Activated gamma-delta T cell (primary cell): ENCODE results near the gene MRM2.

Source experiments
- DNase-seq: peaks from one replicate; lab custom pipeline; 2025; lab: John Stamatoyannopoulos, UW

The MRM2 gene

DNA sequence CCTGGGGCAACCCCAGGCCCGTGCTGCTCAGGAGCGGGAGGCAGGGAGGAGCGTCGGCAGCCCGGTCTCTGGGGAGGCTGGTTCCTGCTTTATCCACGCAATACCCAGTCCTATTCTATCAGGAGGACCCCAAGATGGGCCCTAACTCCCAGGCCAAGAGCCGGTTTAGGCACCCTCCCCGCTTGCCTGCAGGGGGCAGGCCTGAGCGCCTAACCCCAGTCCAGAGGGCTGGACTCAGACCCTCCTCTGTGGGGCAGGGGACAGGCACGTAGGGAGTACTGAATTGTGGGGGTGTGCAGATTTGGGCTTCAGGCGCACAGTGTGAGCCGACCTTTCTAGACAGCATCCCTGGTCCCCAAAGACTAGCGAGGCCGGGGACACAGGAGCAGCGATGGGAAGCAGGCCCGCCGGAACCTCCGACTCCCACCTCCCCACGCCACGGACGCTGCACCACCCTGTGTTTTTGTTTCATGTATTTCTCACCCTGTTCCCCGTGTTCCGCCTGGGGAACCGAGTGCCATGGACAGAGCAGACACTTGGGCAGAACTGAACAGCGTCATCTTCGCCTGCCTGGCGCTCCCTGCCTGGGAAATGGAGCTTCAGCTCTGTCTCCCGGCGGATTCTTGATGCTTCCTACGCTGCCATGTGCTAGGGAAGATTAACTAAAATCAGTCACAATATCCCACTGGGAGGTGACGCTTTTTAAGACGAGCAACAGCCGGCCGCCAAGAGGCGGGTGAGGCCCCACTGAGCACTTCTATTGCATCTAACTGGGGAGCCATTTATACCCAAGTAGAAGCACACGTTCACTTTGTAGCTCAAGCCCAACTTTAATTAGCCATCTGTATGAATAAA lies 5.4 kb upstream of the MRM2 start:
- DNase-seq, result no peak

DNA sequence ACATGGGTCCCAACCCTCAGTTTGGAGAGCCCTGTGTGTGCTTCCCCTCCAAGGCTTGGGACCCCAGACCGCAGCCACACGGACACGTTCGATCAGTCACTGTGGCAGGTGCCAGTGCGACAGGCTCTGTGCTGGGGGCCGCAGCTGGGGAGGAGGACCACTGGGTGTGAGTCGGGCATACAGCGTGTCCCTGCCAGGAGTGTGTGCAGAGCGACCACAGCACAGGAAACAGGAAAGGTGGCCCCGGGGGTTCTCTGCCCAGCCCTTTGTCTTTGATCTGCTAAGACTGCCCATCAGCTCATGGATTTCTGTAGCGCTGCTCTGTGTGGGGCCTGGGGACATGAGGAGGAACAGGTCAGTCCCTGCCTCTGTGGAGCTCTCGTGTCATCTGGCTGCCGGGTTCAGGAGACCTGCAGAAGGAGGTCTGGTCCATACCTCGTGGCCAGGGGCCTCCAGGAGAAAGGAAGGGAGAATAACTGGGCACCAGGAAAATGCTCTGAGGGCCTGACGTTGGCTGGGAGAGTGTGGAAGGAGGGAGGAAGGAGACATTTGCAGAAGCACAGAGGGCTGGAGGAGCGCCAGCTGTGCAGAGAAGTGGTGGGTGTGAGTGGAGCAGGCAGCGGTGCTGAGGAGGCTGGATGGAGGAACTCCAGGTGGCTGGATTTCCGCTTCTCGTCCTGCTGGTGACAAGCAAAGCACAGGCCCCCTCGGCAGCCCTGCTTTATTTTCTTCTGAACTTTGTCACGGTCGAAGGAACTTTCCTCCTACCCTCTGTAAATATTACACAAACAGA lies 4.1 kb upstream of the MRM2 start:
- no peak for DNase-seq

DNA sequence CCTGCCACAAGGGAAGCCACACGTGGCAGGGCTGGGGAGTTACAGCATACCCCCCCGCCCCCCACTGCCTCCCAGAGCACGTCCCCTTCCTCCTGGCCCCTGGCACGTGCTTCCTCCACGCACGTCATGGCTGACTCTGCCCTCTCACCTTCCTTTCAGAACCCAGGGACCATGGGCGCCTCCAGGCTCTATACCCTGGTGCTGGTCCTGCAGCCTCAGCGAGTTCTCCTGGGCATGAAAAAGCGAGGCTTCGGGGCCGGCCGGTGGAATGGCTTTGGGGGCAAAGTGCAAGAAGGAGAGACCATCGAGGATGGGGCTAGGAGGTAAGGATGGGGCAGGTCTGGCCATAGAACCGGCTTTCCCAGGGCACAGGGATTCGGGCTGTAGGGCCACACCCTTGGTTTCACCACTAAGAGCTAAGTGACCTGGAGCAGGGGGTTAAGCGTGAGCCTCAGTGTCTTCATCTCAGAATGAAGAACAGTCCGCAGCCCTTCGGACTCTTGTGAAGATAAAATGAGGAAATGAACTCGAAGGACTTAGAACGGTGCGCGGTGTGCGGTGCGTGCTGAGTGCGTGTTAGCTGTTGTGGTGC lies 2.5 kb upstream of the MRM2 start:
- no peak for DNase-seq

DNA sequence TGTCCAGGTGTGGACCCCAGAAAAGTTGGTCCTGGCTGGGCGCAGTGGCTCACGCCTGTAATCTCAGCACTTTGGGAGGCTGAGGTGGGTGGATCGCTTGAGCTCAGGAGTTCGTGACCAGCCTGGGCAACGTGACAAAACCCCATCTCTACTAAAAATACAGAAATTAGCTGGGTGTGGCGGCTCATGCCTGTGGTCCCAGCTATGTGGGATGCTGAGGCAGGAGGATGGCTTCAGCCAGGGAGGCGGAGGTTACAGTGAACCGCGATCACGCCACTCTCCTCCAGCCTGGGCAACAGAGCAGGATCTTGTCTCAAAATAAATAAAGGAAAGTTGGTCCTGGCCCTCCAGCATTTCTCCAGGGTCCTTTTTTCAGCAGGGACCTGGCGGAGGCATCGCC lies 1.5 kb upstream of the MRM2 start:
- DNase-seq, result no peak

DNA sequence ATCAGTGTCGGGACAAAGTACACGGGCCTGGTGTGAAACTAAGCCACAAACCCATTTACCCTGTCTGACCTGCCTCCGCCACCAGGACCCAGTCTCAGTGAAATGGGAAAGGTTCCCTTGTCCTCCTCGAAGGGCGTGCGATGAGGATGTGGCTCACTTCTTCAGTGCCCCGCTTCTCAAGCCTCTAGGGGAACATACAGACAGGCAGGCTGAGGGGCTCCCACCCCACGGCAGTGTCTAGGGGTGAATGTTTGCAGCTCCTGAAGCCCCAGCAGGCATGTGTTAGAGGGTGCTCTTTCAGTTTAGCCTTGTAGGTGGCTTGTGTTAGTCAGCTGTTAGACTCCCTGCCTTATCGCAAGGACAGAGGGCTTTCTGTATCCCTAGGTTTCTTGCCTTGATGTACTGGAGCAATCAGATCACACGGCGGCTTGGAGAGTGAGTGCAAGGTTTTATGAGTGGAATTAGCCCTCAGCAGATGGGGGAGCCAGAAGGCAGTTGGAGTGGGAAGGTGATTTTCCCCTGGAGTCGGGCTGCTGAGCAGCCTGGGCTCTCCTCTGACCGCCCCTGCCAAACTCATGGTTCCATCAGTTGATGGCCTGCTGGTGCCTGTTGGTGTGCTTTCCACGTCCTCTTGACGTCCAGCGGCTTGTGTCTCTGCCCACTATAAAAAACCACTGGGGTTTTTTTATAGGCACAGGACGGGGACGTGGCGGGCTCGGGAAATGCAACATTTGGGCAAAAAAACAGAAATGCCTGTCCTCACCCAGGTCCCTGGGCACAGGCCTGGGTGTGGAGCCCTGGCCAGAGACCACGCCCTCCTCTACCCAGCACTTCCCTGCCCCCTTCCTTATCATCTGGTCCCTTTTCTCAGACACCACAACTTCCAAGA lies 780 bp upstream of the MRM2 start:
- DNase-seq, result no peak

DNA sequence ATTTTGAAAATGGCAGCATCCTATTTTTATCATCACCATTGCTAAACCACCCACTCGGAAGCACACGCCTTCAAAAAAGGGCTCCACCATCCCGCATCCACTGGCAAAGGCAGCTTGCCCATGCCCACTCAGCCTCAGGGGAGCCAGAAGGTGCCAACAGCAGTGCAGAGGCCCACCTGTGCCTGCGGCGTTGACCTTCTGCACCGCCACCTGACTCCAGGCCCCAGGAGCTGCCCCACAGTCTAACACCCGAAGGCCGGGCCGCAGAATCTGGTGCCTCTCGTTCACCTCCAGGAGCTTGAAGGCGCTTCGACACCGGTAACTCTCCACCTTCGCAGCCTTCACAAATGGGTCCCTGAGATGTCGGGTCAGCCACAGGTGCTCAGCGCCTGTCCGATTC lies 2.8 kb downstream of the MRM2 start:
- DNase-seq, result no peak

DNA sequence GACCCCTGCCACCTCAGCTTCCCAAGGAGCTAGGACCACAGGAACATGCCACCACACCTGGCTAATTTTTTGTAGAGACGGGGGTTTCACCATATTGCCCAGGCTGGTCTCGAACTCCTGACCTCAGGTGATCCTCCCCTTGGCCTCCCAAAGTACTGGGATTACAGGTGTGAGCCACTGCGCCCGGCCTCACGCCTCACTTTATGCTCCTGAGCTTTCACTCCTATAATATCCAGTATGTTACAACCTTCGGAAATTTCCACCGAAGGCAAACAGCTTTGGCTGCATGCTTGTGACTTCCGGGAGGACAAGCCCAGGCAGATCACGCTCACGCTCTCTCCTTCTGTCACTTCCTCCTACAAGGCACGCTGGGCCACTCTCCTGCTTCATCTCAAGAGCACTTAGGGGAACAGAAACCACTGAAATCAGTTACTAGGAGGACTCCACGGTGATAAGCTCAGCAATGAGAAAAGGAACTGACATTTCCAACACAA lies 4.8 kb downstream of the MRM2 start:
- no peak for DNase-seq

DNA sequence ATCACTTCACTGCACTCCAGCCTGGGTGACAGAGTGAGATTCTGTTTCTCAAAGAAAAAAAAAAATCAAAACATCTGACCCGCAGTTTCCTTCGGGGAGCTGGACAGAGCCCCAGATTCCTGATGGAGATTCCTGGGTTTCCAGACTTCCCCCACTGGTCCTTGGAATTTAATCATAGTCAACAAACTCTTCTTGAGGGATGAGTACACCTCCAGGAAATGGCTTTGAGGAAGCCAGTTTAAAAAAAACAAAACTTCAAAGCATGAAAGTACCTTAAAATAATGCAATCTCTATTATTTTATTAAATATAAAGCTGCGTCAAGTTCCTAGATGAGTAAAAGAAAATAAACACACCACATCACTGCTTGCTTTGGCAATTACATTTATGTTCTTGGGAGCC lies 8.1 kb downstream of the MRM2 start:
- DNase-seq, result no peak

DNA sequence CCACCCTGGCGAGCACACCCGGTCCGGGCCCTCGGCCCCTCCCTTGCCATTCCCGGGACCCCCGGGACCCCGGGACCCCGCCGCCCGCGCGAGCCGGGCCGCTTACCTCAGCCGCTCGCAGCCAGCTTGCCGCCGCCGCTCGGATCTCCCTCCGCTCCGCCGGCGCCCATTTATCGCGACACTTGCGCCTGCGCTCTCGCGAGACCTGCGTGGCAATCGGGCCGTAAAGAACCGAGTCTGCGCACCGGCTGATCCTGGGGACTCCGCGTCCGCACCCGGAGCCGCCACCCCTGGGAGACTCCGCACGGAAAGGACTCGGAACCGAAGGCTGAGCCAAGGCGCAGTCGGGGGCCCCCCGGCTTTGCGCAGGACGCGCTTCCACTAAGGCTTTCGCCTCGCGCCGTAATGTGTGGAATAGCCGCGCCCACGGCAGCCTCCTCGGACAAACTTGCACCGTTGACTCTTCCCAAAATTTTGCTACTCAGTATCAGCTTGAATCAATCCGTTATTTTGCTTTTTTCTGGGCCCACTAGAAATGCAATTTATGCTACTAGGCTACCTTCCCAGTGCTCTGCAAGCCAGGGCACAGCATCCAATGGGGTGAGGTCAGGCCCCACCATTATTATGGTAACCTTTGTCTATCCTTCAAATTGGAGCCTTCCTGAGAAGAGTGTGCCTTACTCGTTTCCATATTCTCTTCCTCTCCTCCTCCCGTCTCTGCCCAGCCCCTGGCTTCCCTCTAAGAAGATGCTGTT lies 9.1 kb downstream of the MRM2 start, which contains the start of gene MAD1L1:
TSS of gene MAD1L1 (minus strand) at position 180 of the 755 bp plus-strand sequence. CDS start 2,812 bp downstream, outside the sequence.
- DNase-seq, result peak; percentile 80

DNA sequence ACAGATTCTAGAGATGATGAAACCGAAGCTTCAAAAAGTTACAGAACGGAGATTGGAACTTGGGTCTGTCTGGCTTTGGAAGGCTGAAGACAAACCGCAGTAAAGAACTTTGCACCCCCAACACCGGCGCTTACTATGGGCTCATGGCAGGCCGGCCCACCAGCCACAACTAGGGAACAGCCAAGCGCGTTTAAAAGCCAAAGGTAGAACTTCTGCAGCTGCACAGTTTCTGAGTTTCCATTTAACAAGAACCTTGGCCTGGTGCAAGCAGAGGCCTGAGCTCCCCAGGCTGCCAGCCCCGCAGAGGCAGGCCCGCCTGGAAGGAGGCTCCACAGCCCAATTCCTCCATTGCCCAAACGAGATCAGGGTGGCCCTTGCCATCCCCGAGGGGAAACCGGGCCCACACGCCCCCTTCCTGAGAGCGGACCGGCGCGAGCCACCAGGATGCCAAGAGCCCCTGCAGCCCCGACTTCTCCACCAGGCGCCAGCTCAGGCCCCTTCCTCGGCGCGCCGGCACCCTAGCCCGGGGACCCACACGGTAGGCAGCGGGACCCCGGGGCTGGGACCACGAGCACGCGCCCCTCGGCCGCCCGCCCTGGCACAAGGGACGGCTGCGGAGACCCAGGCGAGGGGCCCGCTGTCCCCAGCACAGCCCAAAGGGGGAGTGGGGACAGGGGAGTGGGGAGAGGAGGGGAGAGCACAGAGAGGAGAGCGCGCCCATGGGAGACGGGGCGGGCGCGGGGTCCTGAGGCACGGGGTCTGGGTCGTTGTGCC lies 9.8 kb downstream of the MRM2 start:
- DNase-seq, result no peak

DNA sequence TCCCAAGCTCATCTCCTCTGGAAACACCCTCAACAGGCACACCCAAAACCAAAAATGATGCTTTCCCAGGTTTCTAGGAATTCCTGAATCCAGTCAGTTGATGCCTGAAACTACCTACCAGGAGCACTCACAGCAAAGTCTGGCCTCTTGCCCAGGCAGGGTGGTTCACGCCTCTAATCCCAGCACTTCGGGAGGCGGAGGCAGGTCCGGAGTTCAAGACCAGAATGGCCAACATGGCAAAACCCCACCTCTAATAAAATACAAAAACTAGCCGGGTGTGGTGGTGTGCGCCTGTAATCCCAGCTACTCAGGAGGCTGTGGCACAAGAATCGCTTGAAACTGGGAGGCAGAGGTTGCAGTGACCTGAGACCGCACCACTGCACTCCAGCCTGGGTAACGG lies 11.1 kb downstream of the MRM2 start:
- no peak for DNase-seq

DNA sequence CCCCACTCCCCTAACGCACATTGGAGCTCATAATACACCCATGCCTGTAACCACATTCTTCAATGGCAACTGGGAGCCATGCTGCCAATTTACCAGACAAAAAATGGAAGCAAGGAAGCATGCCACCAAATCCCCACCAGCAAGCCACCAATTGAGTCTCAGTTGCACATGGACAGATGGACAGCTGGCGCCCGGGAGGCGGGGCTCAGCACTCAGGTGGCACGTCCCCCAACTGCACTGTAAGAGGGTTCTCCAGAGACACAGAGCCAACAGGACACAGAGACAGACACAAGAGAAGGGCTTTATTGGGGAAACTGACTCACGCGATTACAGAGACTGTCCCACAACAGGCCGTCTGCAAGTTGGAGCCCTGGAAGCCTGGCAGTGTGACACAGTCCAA lies 11.8 kb downstream of the MRM2 start:
- DNase-seq, result no peak

DNA sequence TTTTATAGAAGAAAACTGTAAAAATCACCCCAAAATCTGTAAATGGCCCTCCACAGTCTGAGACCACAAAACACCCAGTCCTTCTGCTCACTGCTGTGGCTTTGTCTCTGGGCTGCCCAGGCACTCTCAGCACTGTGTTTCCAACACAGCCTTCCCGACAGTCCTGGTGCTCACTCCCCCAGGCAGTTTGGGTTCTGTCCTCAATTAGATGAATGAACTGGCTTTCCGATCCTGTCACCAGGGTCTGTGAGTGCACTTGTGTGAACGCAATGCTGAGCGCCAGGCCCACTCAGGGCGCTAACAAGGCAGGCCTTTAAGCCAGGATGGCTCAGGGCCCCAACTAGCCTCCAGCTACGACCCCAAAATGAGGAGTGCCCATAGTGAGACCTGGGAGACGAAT lies 12.5 kb downstream of the MRM2 start:
- no peak for DNase-seq

DNA sequence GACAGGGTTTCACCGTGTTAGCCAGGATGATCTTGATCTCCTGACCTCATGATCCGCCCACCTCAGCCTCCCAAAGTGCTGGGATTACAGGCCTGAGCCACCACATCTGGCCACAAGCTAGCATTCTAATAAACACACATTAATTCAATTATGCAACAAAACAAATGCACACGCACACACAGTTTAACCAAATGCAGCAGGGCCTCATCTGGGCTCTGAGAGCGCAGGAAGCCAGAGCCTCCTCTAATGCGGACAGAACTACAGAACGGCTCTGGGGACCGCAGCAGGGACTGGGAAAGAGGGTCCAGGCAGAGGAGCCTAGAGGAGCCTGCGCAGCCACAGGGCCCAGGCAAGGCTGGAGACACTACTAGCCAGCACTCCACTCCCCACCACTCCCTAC lies 13.1 kb downstream of the MRM2 start:
- no peak for DNase-seq

DNA sequence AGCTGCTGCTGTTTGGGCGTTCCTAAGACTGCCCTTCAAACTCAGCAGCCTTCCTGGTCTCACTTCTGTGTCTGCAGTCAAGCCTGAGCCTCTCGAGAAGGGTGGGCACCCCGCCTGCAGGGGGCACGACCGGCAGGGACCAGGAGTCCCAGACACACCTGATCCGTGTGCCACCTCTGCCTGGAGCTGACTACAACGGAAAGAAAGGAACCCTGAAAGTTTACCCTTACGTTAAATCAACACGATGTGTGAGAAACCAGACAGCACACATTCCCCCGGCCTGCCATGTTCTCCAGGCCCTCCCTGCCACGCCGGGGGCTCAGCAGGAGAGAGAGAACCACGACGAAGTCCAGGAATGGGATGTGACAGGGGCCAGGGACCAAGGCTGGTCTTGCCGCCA lies 14.3 kb downstream of the MRM2 start:
- no peak for DNase-seq

DNA sequence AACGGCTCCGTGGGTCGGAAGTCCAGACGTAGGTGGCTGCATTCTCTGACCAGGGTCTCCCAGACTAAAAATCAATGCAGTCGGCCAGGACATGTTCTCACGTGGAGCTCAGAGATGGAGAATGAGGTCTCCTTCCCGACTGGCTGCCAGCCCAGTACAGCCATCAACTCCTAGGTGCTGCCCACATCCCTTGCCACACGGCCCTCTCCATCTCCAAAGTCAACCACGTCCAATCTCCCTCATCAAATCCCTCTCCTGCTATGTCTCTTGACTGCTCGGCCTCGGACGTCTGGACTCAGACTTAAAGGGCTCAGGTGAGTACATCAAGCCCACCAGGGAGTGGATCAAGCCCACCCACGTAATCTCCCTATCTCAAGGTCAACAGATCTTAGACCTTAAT lies 16.2 kb downstream of the MRM2 start:
- no peak for DNase-seq

DNA sequence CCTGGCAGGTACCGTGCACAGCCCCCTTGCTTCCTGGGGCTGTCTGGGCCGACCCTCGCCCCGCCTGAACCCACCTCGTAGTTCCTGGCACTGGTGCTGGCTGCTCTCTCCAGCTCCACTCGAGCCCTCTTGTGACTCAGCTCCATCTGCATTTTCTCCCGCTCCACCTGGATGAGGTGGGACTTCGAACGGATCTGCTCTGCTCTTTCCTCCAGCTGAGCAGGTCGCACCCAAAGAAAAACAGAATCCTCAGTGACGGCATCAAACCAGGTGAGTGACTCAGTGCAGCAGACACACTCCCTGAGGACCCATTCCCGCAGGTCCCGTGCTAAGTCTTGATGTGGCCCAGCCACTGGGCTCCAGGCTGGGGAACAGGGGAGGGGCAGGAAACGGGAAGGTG lies 16.7 kb downstream of the MRM2 start:
- no peak for DNase-seq

DNA sequence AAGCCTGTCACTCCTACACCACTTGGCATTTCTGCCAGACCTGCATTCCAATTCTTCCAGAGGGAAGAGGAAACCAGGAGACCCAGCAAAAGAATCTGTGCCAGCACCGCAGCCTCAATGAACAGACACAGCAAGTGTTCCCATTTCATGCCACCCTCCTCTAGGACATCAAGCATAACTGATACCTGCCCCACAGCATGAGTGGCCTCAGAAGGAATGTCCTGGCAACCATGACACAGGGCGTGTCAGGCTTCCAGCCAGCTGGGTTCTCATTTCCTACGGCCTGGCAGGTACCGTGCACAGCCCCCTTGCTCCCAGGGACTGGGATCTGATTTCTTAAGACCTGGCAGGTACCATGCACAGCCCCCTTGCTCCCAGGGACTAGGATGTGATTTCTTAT lies 17.1 kb downstream of the MRM2 start:
- DNase-seq, result no peak

DNA sequence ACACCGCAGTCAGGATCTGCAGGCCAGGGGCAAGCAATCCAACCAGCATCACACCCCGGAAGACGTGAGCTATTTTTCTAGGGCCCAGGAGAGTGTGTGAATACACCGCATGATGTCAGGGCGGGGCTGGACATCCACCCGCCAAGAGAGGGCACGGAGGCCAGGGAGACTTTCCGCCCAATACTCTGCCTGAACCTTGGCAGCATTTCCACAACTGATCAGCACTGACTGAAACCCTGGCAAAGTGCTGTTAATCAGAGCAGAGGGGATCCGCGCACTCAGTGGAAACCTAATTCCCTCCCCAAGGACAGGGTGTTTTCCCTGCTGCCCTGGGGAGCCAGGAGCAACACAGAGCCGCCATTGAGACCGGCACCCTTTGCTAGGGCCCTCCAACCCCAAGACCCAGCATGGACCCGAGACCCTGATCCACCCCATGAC lies 17.5 kb downstream of the MRM2 start:
- DNase-seq, result no peak

DNA sequence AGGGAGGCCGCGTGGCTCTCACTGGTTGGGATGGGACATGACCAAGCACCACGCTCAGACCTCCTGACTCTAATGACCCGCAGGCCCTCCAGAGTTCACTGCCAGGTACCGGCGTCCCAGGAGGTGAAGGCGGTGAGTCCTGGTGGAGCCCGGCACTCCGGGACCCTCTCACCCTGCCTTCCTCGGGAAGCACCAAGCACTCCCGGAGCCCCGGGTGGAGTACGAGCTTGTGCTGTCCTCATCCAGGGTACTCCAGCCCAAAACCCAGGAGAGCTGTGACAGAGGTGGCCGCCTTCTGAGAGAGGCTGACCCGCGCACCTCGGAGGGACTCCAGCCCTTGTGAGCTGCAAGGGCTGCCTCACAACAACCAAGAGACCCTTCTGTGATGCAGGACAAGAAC lies 18.7 kb downstream of the MRM2 start:
- no peak for DNase-seq
